ENCODE results near the gene PLSCR1.

GRCh38 chr3:146471012-146471411 lies 73.4 kb downstream of the PLSCR1 start:
- TF ChIP-seq, protein P1, sequence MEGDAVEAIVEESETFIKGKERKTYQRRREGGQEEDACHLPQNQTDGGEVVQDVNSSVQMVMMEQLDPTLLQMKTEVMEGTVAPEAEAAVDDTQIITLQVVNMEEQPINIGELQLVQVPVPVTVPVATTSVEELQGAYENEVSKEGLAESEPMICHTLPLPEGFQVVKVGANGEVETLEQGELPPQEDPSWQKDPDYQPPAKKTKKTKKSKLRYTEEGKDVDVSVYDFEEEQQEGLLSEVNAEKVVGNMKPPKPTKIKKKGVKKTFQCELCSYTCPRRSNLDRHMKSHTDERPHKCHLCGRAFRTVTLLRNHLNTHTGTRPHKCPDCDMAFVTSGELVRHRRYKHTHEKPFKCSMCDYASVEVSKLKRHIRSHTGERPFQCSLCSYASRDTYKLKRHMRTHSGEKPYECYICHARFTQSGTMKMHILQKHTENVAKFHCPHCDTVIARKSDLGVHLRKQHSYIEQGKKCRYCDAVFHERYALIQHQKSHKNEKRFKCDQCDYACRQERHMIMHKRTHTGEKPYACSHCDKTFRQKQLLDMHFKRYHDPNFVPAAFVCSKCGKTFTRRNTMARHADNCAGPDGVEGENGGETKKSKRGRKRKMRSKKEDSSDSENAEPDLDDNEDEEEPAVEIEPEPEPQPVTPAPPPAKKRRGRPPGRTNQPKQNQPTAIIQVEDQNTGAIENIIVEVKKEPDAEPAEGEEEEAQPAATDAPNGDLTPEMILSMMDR (IDR thresholded peaks at IDR 0.05; ENCODE audit: poor library complexity, severe bottlenecking) = no peak
- no peak for TF ChIP-seq POLR2AphosphoS5 (IDR thresholded peaks at IDR 0.05)
- no peak for TF ChIP-seq REST (IDR thresholded peaks at IDR 0.05; ENCODE audit: borderline replicate concordance)
- no peak for TF ChIP-seq MXI1 (conservative IDR thresholded peaks at IDR 0.05; ENCODE audit: poor library complexity, severe bottlenecking)
- no peak for TF ChIP-seq EZH2 (IDR thresholded peaks at IDR 0.05; ENCODE audit: borderline replicate concordance, insufficient read depth, low read length, poor library complexity, severe bottlenecking)
- TF ChIP-seq TAF1 (IDR thresholded peaks at IDR 0.05; ENCODE audit: low read depth) = no peak
- no peak for TF ChIP-seq SMC3 (conservative IDR thresholded peaks at IDR 0.05; ENCODE audit: poor library complexity)
- TF ChIP-seq RAD21 (conservative IDR thresholded peaks at IDR 0.05) = no peak
- TF ChIP-seq EP300 (conservative IDR thresholded peaks at IDR 0.05; ENCODE audit: poor library complexity, severe bottlenecking) = no peak

Measured in neural cell (in vitro differentiated cells).